Liver (tissue), 9 donors: ENCODE measurements around the gene TAF3. TPM values are rescaled to one million over a fixed set of nuclear protein-coding genes. Genes with fewer than 3 reads are reported as not detected.
A peak's percentile ranks its signal among the peaks of the same experiment; 100 is the strongest.

Source experiments
- DNase-seq: peaks from one replicate; pipeline ENCODE4 v3.0.0-alpha.2; 2017; ENCODE audit warnings: low spot score
- H3K27ac ChIP-seq, 2 donors: one replicate each; pipeline ENCODE4 v1.7.0; 2013; ENCODE audit warnings: inconsistent platforms in 2 of 2, low read length in 2 of 2, control low read depth in 1 of 2, low read depth in 1 of 2, mild to moderate bottlenecking in 1 of 2
- H3K27me3 ChIP-seq, 4 donors: one replicate each; pipeline versions ENCODE4 v1.6.1 to v1.7.0; 2013; ENCODE audit warnings: low read length in 3 of 4, inconsistent platforms in 1 of 4, mild to moderate bottlenecking in 1 of 4, moderate library complexity in 1 of 4; ENCODE audit not compliant: control insufficient read depth in 4 of 4, insufficient read depth in 4 of 4
- H3K36me3 ChIP-seq, 4 donors: one replicate each; pipeline versions ENCODE4 v1.6.1 to v1.7.0; 2013; ENCODE audit warnings: low read length in 3 of 4, mild to moderate bottlenecking in 3 of 4, low read depth in 1 of 4, moderate library complexity in 1 of 4; ENCODE audit not compliant: control insufficient read depth in 4 of 4, insufficient read depth in 3 of 4
- H3K4me1 ChIP-seq, 4 donors: one replicate each; pipeline versions ENCODE4 v1.6.1 to v1.7.0; 2013; ENCODE audit warnings: low read length in 3 of 4, mild to moderate bottlenecking in 3 of 4, moderate library complexity in 1 of 4; ENCODE audit not compliant: control insufficient read depth in 4 of 4, insufficient read depth in 4 of 4
- H3K4me3 ChIP-seq, 3 donors: one replicate each; pipeline versions ENCODE4 v1.6.1 to v1.7.0; 2013; ENCODE audit warnings: low read length in 3 of 3, control low read depth in 1 of 3, low read depth in 1 of 3, mild to moderate bottlenecking in 1 of 3
- H3K9ac ChIP-seq, 2 donors: one replicate each; pipeline ENCODE4 v1.7.0; 2013; ENCODE audit warnings: low read length in 2 of 2, mild to moderate bottlenecking in 2 of 2, moderate library complexity in 2 of 2, control low read depth in 1 of 2, low read depth in 1 of 2
- H3K9me3 ChIP-seq, 4 donors: one replicate each; pipeline versions ENCODE4 v1.6.1 to v1.7.0; 2013; ENCODE audit warnings: low read length in 3 of 4; ENCODE audit not compliant: control insufficient read depth in 4 of 4
- EGR1 ChIP-seq, 2 donors: IDR thresholded peaks; 2 replicates each; pipeline ENCODE4 v1.6.1; 2016 to 2018; ENCODE audit warnings: antibody characterized with exemption in 2 of 2, low read depth in 2 of 2
- FOXA1 ChIP-seq: IDR thresholded peaks from 2 replicates; pipeline ENCODE4 v1.6.1; 2016; ENCODE audit warnings: antibody characterized with exemption
- FOXA2 ChIP-seq: IDR thresholded peaks from 2 replicates; pipeline ENCODE4 v1.6.1; 2016; ENCODE audit warnings: antibody characterized with exemption
- GABPA ChIP-seq, 2 donors: IDR thresholded peaks in 1 of 2; conservative IDR thresholded peaks in 1 of 2; 2 replicates each; pipeline ENCODE4 v1.6.1; 2016; ENCODE audit warnings: antibody characterized with exemption in 2 of 2, mild to moderate bottlenecking in 1 of 2, moderate library complexity in 1 of 2
- HNF4A ChIP-seq, 2 donors: conservative IDR thresholded peaks; 2 replicates each; pipeline ENCODE4 v1.6.1; 2016; ENCODE audit warnings: antibody characterized with exemption in 2 of 2, mild to moderate bottlenecking in 2 of 2
- HNF4G ChIP-seq: IDR thresholded peaks from 2 replicates; pipeline ENCODE4 v1.6.1; 2016; ENCODE audit warnings: antibody characterized with exemption
- JUND ChIP-seq, 2 donors: IDR thresholded peaks; 2 replicates each; pipeline ENCODE4 v1.6.1; 2016; ENCODE audit warnings: antibody characterized with exemption in 2 of 2
- NR2F2 ChIP-seq: IDR thresholded peaks from 2 replicates; pipeline ENCODE4 v1.6.1; 2016; ENCODE audit warnings: antibody characterized with exemption
- RAD21 ChIP-seq, 2 donors: IDR thresholded peaks; 2 replicates each; pipeline ENCODE4 v1.6.1; 2016; ENCODE audit warnings: antibody characterized with exemption in 2 of 2, mild to moderate bottlenecking in 2 of 2
- RXRA ChIP-seq, 2 donors: IDR thresholded peaks; 2 replicates each; pipeline ENCODE4 v1.6.1; 2017 to 2018; ENCODE audit warnings: antibody characterized with exemption in 2 of 2, mild to moderate bottlenecking in 1 of 2
- SP1 ChIP-seq: IDR thresholded peaks from 2 replicates; pipeline ENCODE4 v1.6.1; 2018; ENCODE audit warnings: antibody characterized with exemption, mild to moderate bottlenecking
- TAF1 ChIP-seq: conservative IDR thresholded peaks from 2 replicates; pipeline ENCODE4 v1.6.1; 2016; ENCODE audit warnings: antibody characterized with exemption, mild to moderate bottlenecking
- YY1 ChIP-seq: IDR thresholded peaks from 2 replicates; pipeline ENCODE4 v1.6.1; 2016; ENCODE audit warnings: antibody characterized with exemption, mild to moderate bottlenecking
- WGBS: extraction: QIAGEN DNeasy Blood & Tissue Kit; methylation state at CpG from one replicate; pipeline ENCODE4 v1.1.7; 2013; 5-methylcytosine and 5-hydroxymethylcytosine counted together
- polyA plus RNA-seq, 2 donors: library from polyadenylated mRNA; stranded (reverse) in 1 of 2; unstranded in 1 of 2; fragments of 200-250 nt in 1 of 2; fragments of >200 nt in 1 of 2; fragmentation: Nextera tagmentation in 1 of 2; extraction: Ambion mirVana in 1 of 2; gene quantifications; one replicate each; pipeline versions ENCODE4 v1.2.1 to v1.2.3, GENCODE V29; 2013 to 2015
- total RNA-seq, 2 donors: library from RNA; depleted of rRNA; stranded (reverse); fragments of >200 nt; gene quantifications; one replicate each; pipeline ENCODE4 v1.2.3, GENCODE V29; 2014
- TF ChIP-seq, protein P1 (sequence below): IDR thresholded peaks from 2 replicates; pipeline ENCODE4 v1.6.1; 2016; ENCODE audit warnings: antibody characterized with exemption
- TF ChIP-seq, protein P2 (sequence below): IDR thresholded peaks from 2 replicates; pipeline ENCODE4 v1.6.1; 2016; ENCODE audit warnings: antibody characterized with exemption
- TF ChIP-seq, protein P3 (sequence below): IDR thresholded peaks from 2 replicates; pipeline ENCODE4 v1.6.1; 2016; ENCODE audit warnings: antibody characterized with exemption, mild to moderate bottlenecking
- TF ChIP-seq, protein P4 (sequence below): IDR thresholded peaks from 2 replicates; pipeline ENCODE4 v1.6.1; 2016; ENCODE audit warnings: antibody characterized with exemption
- TF ChIP-seq, protein P5 (sequence below): fragments of 150-350 bp; IDR thresholded peaks from 2 replicates; pipeline ENCODE4 v1.5.1; 2017; ENCODE audit warnings: improper control_type of control experiment, low read depth, low read length; ENCODE audit not compliant: missing input control
- donor health status: healthy.
- donor health status: healthy.
- donor health status: healthy.
- donor health status: healthy.
- donor health status: healthy.

Gene TAF3
- total and polyA plus RNA-seq, 4 donors, result 1.5 to 3.6 (median 1.9) TPM

DNA sequence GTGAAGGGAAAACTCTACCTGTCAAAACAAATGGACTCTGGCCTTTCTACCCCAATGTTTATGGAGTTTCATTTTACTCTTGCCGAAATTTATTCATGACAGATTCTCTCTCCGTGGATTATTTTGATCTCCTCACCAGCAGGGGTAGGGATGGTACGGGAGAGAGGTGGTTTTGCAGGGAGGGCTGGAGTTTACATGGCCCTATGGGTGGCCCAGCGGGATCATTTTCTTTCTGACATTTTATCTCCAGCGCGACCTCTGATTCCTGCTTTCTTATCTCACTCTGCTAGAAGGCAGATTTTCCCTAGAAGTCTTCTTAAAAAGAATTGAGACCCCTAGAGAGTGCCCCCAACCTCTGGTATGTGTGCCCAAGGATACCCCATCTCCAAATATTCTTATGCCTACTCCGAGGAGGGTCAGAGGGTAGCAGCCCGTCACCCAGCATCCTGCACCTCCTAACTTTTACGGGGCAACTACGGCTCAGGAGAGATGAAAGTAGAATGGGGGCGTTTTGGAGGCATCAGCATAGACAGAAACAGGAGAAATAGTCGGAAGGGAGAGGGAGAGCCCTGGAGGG is 226.1 kb downstream of the TAF3 start (continued):
- TF ChIP-seq, protein P1, sequence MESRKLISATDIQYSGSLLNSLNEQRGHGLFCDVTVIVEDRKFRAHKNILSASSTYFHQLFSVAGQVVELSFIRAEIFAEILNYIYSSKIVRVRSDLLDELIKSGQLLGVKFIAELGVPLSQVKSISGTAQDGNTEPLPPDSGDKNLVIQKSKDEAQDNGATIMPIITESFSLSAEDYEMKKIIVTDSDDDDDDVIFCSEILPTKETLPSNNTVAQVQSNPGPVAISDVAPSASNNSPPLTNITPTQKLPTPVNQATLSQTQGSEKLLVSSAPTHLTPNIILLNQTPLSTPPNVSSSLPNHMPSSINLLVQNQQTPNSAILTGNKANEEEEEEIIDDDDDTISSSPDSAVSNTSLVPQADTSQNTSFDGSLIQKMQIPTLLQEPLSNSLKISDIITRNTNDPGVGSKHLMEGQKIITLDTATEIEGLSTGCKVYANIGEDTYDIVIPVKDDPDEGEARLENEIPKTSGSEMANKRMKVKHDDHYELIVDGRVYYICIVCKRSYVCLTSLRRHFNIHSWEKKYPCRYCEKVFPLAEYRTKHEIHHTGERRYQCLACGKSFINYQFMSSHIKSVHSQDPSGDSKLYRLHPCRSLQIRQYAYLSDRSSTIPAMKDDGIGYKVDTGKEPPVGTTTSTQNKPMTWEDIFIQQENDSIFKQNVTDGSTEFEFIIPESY, result no peak
- no peak for TF ChIP-seq JUND (IDR thresholded peaks at IDR 0.05)
- TF ChIP-seq RXRA (IDR thresholded peaks at IDR 0.05), result no peak
- TF ChIP-seq, protein P2, sequence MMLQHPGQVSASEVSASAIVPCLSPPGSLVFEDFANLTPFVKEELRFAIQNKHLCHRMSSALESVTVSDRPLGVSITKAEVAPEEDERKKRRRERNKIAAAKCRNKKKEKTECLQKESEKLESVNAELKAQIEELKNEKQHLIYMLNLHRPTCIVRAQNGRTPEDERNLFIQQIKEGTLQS, result no peak
- no peak for TF ChIP-seq GABPA (IDR thresholded peaks at IDR 0.05 in 1 of 2, conservative IDR thresholded peaks at IDR 0.05 in 1 of 2)

DNA sequence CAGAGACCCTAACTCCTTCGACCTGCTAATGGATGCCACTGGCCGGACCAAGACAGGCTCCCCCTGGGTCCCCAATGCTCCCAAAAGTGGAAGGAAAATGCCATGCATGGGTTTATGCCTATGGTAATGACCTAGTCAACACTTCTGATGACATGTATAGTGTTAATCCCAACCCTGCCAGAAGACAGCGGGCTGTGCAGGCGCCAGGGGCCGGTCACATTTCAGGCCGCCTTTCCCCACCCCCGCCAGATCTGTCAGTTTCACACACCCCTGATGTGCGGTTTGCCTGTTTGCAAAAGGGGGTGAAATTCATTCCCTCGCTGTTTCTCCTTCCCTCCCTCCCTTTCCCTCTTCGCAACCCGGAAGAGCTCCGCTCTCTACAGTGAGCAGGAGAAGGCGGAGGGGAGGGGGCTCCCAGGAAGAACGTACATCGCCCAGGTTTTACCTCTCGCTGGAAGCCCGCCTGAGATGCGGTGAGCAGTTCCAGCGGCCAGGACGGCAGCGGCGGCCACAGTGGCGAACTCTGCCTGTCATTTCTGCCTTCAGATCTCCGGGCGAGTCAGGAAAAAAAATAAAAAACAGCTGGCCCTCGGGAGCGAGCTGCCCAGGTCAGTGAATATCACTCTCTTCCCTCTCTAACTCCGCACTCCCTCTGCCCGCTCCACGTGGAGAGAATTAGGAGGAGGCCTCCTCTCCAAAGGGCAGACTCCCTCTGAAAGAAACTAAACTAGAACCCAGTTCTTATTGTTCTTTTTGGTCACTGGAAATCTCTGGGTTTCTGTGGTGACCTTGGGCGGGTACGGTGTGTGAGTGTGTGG is 226.8 kb downstream of the TAF3 start:
- Histone ChIP-seq H3K4me3 (peak overlapping the region in 1 of 3 donors; percentile 13), H3K9me3 (no peaks in the 10 kb centered on the region), H3K27ac (no peak overlapping the region), H3K4me1 (peaks cover 9 to 37% (median 14%) of the 10 kb centered on the region in 4 donors), H3K9ac (no peak overlapping the region), H3K36me3 (no peaks in the 10 kb centered on the region), H3K27me3 (peaks cover 12 to 47% (median 21%) of the 10 kb centered on the region in 4 donors)
- TF ChIP-seq GABPA (IDR thresholded peaks at IDR 0.05 in 1 of 2, conservative IDR thresholded peaks at IDR 0.05 in 1 of 2), result no peak
- no peak for TF ChIP-seq RAD21 (IDR thresholded peaks at IDR 0.05)
- TF ChIP-seq, protein P2, result no peak
- TF ChIP-seq RXRA (IDR thresholded peaks at IDR 0.05), result no peak
- no peak for TF ChIP-seq SP1
- TF ChIP-seq, protein P1, result no peak
- TF ChIP-seq HNF4A (conservative IDR thresholded peaks at IDR 0.05), result no peak
- no peak for TF ChIP-seq JUND (IDR thresholded peaks at IDR 0.05)
- no peak for TF ChIP-seq TAF1
- no peak for TF ChIP-seq NR2F2
- TF ChIP-seq FOXA2, result no peak
- TF ChIP-seq, protein P3, sequence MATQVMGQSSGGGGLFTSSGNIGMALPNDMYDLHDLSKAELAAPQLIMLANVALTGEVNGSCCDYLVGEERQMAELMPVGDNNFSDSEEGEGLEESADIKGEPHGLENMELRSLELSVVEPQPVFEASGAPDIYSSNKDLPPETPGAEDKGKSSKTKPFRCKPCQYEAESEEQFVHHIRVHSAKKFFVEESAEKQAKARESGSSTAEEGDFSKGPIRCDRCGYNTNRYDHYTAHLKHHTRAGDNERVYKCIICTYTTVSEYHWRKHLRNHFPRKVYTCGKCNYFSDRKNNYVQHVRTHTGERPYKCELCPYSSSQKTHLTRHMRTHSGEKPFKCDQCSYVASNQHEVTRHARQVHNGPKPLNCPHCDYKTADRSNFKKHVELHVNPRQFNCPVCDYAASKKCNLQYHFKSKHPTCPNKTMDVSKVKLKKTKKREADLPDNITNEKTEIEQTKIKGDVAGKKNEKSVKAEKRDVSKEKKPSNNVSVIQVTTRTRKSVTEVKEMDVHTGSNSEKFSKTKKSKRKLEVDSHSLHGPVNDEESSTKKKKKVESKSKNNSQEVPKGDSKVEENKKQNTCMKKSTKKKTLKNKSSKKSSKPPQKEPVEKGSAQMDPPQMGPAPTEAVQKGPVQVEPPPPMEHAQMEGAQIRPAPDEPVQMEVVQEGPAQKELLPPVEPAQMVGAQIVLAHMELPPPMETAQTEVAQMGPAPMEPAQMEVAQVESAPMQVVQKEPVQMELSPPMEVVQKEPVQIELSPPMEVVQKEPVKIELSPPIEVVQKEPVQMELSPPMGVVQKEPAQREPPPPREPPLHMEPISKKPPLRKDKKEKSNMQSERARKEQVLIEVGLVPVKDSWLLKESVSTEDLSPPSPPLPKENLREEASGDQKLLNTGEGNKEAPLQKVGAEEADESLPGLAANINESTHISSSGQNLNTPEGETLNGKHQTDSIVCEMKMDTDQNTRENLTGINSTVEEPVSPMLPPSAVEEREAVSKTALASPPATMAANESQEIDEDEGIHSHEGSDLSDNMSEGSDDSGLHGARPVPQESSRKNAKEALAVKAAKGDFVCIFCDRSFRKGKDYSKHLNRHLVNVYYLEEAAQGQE, result no peak
- TF ChIP-seq FOXA1, result no peak
- TF ChIP-seq, protein P4, sequence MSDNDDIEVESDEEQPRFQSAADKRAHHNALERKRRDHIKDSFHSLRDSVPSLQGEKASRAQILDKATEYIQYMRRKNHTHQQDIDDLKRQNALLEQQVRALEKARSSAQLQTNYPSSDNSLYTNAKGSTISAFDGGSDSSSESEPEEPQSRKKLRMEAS, result no peak
- no peak for TF ChIP-seq HNF4G
- TF ChIP-seq, protein P5, sequence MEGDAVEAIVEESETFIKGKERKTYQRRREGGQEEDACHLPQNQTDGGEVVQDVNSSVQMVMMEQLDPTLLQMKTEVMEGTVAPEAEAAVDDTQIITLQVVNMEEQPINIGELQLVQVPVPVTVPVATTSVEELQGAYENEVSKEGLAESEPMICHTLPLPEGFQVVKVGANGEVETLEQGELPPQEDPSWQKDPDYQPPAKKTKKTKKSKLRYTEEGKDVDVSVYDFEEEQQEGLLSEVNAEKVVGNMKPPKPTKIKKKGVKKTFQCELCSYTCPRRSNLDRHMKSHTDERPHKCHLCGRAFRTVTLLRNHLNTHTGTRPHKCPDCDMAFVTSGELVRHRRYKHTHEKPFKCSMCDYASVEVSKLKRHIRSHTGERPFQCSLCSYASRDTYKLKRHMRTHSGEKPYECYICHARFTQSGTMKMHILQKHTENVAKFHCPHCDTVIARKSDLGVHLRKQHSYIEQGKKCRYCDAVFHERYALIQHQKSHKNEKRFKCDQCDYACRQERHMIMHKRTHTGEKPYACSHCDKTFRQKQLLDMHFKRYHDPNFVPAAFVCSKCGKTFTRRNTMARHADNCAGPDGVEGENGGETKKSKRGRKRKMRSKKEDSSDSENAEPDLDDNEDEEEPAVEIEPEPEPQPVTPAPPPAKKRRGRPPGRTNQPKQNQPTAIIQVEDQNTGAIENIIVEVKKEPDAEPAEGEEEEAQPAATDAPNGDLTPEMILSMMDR, result no peak
- TF ChIP-seq EGR1 (IDR thresholded peaks at IDR 0.05; ENCODE audit: low read depth in 2 of 2), result no peak
- TF ChIP-seq YY1, result no peak
- WGBS, result 5% methylated on average over 32 of the region's 32 CpGs
- DNase-seq, result no peak
